ENCODE data around the gene NOL3. TPM values are rescaled to one million over a fixed set of nuclear protein-coding genes. Genes with fewer than 3 reads are reported as not detected.

NOL3 gene
- total RNA-seq, 1 experiment from 2014 or later = 91.6 TPM

DNA sequence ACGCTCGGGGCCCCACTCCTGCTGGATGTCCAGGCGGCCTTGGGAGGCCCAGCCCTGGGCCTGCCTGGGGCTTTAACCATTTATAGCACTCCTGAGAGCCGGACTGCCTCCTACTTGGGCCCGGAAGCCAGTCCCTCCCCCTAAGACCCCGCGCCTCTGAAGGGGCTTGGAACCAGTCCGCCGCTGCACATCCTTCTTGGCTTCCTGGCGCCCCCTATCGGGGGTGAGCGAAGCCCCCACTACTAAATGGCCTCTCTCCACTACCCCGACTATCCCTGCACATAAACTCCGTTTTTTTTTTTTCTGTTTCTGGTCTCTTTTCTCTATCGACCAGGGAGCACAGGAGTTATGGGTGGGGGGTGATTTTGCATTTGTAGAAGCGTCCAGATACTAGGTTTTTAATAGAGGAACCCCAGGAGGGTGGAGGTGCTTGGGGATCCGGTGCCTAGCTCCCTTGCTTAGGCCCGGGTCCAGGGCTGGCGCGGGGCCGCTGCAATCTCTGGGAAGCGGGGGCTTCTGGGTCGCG, 633 bp upstream of the NOL3 start:
- no peaks in the 10 kb centered on the region for H3K36me3 ChIP-seq (ENCODE audit: low read depth, low read length)
- H4K20me1 ChIP-seq (ENCODE audit: low read length) = no peaks in the 10 kb centered on the region
- H3K4me1 ChIP-seq (ENCODE audit: insufficient read depth, low read length) = peaks cover 30% of the 10 kb centered on the region
- H3K4me2 ChIP-seq (ENCODE audit: low read length) = peak overlapping the region; percentile 94
- ChIA-PET POLR2A (ENCODE audit: unreplicated experiment) (interaction anchor here (0.5 kb wide), 1 partner anchor 19 kb away, joined by 3 read pairs; no protein-coding TSS in a partner anchor), CTCF (interaction anchor here (1.0 kb wide), 1 partner anchor 14 kb away, joined by 10 read pairs; no protein-coding TSS in a partner anchor)
- no peak for TF ChIP-seq EZH2 (IDR thresholded peaks at IDR 0.05; ENCODE audit: low read length, unreplicated experiment)
- TF ChIP-seq CTCF (conservative IDR thresholded peaks at IDR 0.05; ENCODE audit: low read depth, low read length) = peak; percentile 63
- no peaks in the 10 kb centered on the region for H3K9me3 ChIP-seq (ENCODE audit: low read length)
- intact Hi-C loops (cut with micrococcal nuclease) = no loop called here
- TSS peak; percentile 83 for BruUV-seq (replicated peaks)
- H3K4me3 ChIP-seq (ENCODE audit: low read length) = peak overlapping the region; percentile 68
- no peaks in the 10 kb centered on the region for H3K27me3 ChIP-seq (ENCODE audit: low read length)
- ATAC-seq (no peak), DNase-seq (no peak)
- H3F3A ChIP-seq (ENCODE audit: low read length, unreplicated experiment) = no peaks in the 10 kb centered on the region
- H3K9me2 ChIP-seq (replicated peaks; ENCODE audit: low read length) = no peaks in the 10 kb centered on the region
- H3K79me2 ChIP-seq (ENCODE audit: low read length) = peaks cover 11% of the 10 kb centered on the region
- peak overlapping the region; percentile 76 for H3K27ac ChIP-seq (ENCODE audit: low read length)
- H2AFZ ChIP-seq (ENCODE audit: low read length) = peak overlapping the region; percentile 88
- H3K9ac ChIP-seq (ENCODE audit: low read length) = peak overlapping the region; percentile 75

DNA sequence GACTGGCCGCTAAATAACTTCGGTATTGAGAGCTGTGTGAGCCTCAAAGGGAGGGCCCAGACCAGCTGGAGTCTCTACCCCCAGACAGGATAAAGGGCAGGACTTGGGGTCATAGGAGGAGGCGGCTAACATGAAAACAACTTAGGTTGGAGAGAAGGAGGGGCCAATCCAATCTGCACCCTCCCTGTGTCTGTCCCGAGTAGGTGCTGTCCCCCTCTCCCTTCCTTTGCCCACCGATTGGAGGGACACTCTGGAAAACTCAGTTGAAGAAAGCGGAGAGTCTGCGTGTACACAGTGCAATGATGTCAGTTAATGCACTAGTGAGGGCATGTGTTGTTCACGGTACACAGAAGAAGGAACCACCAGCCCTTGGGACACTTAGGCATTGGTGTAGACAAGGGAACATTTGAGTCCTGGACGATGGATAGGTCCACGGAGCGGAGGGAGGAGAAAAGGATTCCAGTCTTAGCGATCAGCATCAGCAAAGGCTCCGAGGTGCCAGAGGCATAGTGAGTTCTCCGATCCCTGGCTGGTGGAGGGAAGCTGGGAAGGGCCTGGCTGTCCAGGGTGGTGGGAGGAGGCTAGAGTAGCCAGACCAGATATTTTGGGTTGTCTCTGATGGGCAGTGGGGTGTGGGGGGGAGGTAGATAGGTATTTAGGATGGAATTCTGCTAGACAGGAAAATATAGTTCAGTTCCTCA, 761 bp downstream of the NOL3 start:
- TF ChIP-seq CTCF (conservative IDR thresholded peaks at IDR 0.05; ENCODE audit: low read depth, low read length) = no peak
- TF ChIP-seq EZH2phosphoT487 (IDR thresholded peaks at IDR 0.05; ENCODE audit: borderline replicate concordance, low read length) = no peak
- no peak for TF ChIP-seq EZH2 (IDR thresholded peaks at IDR 0.05; ENCODE audit: low read length, unreplicated experiment)
- no peaks in the 10 kb centered on the region for H4K20me1 ChIP-seq (ENCODE audit: low read length)
- H3K79me2 ChIP-seq (ENCODE audit: low read length) = peaks cover 22% of the 10 kb centered on the region
- H3K9me2 ChIP-seq (replicated peaks; ENCODE audit: low read length) = no peaks in the 10 kb centered on the region
- intact Hi-C loops (cut with micrococcal nuclease) = no loop called here
- H3K9me3 ChIP-seq (ENCODE audit: low read length) = no peaks in the 10 kb centered on the region
- H3K9ac ChIP-seq (ENCODE audit: low read length) = peak overlapping the region; percentile 75
- TSS peak; percentile 41 for BruUV-seq (replicated peaks)
- H3F3A ChIP-seq (ENCODE audit: low read length, unreplicated experiment) = no peaks in the 10 kb centered on the region
- H3K4me1 ChIP-seq (ENCODE audit: insufficient read depth, low read length) = peaks cover 38% of the 10 kb centered on the region
- ChIA-PET POLR2A (ENCODE audit: unreplicated experiment) (interaction anchor here (0.5 kb wide), 1 partner anchor 76 kb away, joined by 3 read pairs; the partner anchor contains the start of gene FHOD1), CTCF (interaction anchor here (1.0 kb wide), 1 partner anchor 16 kb away, joined by 10 read pairs; no protein-coding TSS in a partner anchor)
- peak overlapping the region; percentile 69 for H3K4me2 ChIP-seq (ENCODE audit: low read length)
- DNase-seq (no peak), ATAC-seq (peak; percentile 2)
- H3K36me3 ChIP-seq (ENCODE audit: low read depth, low read length) = no peaks in the 10 kb centered on the region
- H3K27me3 ChIP-seq (ENCODE audit: low read length) = no peaks in the 10 kb centered on the region
- peak overlapping the region; percentile 59 for H3K4me3 ChIP-seq (ENCODE audit: low read length)
- peak overlapping the region; percentile 76 for H3K27ac ChIP-seq (ENCODE audit: low read length)
- H2AFZ ChIP-seq (ENCODE audit: low read length) = 0 out of 2 replicates have a peak overlapping the region, but pooled peaks have one; percentile 45

All from PC-3 (cell line).